SK-N-SH treated with all-trans-retinoic acid at 6 μM for 48 hours (cell line): ENCODE results near the gene SLC50A1.

Experiments used
- ATAC-seq: fragments of 200-7000 bp; cut with Tn5 transposase; 3 replicates; pipeline ENCODE4 v1.9.1; 2020; ENCODE audit warnings: mild to moderate bottlenecking, moderate library complexity
- ARNTL ChIP-seq: fragments of 450-650 bp; formaldehyde crosslinking; IDR thresholded peaks from 2 replicates; pipeline ENCODE4 v1.5.0; 2020; ENCODE audit warnings: low read depth, mild to moderate bottlenecking, moderate library complexity, borderline replicate concordance
- CSDC2 ChIP-seq: fragments of 250-450 bp; sonication (Bioruptor Pico); IDR thresholded peaks from 2 replicates; pipeline ENCODE4 v1.5.0; 2020; ENCODE audit warnings: mild to moderate bottlenecking, moderate library complexity
- CSRNP3 ChIP-seq: fragments of 250-450 bp; sonication (Bioruptor Pico); IDR thresholded peaks from 2 replicates; pipeline ENCODE4 v1.5.1; 2021; ENCODE audit warnings: mild to moderate bottlenecking, moderate library complexity
- ESRRG ChIP-seq: fragments of 250-450 bp; sonication (Bioruptor Pico); IDR thresholded peaks from 2 replicates; pipeline ENCODE4 v1.6.1; 2021; ENCODE audit warnings: mild to moderate bottlenecking
- ISL1 ChIP-seq: fragments of 250-450 bp; sonication (Bioruptor Pico); IDR thresholded peaks from 2 replicates; pipeline ENCODE4 v2.1.2; 2022; ENCODE audit warnings: mild to moderate bottlenecking, moderate library complexity
- OSR1 ChIP-seq: fragments of 250-450 bp; sonication (Bioruptor Pico); IDR thresholded peaks from 2 replicates; pipeline ENCODE4 v1.8.0; 2022; ENCODE audit warnings: moderate library complexity, mild to moderate bottlenecking, inconsistent platforms
- RARB ChIP-seq: fragments of 250-450 bp; sonication (Bioruptor Pico); IDR thresholded peaks from 2 replicates; pipeline ENCODE4 v1.8.0; 2021; ENCODE audit warnings: mild to moderate bottlenecking, moderate library complexity
- SNAI2 ChIP-seq: fragments of 250-450 bp; sonication (Bioruptor Pico); IDR thresholded peaks from 2 replicates; pipeline ENCODE4 v1.5.0; 2020; ENCODE audit warnings: mild to moderate bottlenecking, moderate library complexity
- TCF4 ChIP-seq: fragments of 250-450 bp; sonication (Bioruptor Pico); IDR thresholded peaks from 2 replicates; pipeline ENCODE4 v1.8.0; 2021; ENCODE audit warnings: mild to moderate bottlenecking, moderate library complexity, borderline replicate concordance
- TOX ChIP-seq: fragments of 250-450 bp; sonication (Bioruptor Pico); IDR thresholded peaks from 2 replicates; pipeline ENCODE4 v1.8.0; 2021; ENCODE audit warnings: mild to moderate bottlenecking, moderate library complexity, borderline replicate concordance
- ZC3H10 ChIP-seq: fragments of 250-450 bp; sonication (Bioruptor Pico); IDR thresholded peaks from 2 replicates; pipeline ENCODE4 v1.5.1; 2021; ENCODE audit warnings: mild to moderate bottlenecking, moderate library complexity
- ZFP30 ChIP-seq: fragments of 450-650 bp; formaldehyde crosslinking; IDR thresholded peaks from 2 replicates; pipeline ENCODE4 v1.5.0; 2022; ENCODE audit warnings: mild to moderate bottlenecking, moderate library complexity
- ZNF565 ChIP-seq: fragments of 450-650 bp; formaldehyde crosslinking; conservative IDR thresholded peaks from 2 replicates; pipeline ENCODE4 v1.5.0; 2020; ENCODE audit warnings: low read depth, mild to moderate bottlenecking, moderate library complexity
- TF ChIP-seq, protein P1 (sequence below): fragments of 250-450 bp; sonication (Bioruptor Pico); IDR thresholded peaks from 2 replicates; pipeline ENCODE4 v1.5.0; 2020; ENCODE audit warnings: mild to moderate bottlenecking, moderate library complexity
- TF ChIP-seq, protein P2 (sequence below): fragments of 250-450 bp; sonication (Bioruptor Pico); IDR thresholded peaks from 2 replicates; pipeline ENCODE4 v1.5.1; 2020; ENCODE audit warnings: low read depth, mild to moderate bottlenecking, moderate library complexity
- TF ChIP-seq, protein P3 (sequence below): fragments of 250-450 bp; sonication (Bioruptor Pico); IDR thresholded peaks from 2 replicates; pipeline ENCODE4 v1.8.0; 2021; ENCODE audit warnings: low read depth, mild to moderate bottlenecking, moderate library complexity, borderline replicate concordance

SLC50A1 gene

GRCh38 chr1:155182052-155182550 lies 46.4 kb downstream of the SLC50A1 start (continued):
- TF ChIP-seq, protein P1, sequence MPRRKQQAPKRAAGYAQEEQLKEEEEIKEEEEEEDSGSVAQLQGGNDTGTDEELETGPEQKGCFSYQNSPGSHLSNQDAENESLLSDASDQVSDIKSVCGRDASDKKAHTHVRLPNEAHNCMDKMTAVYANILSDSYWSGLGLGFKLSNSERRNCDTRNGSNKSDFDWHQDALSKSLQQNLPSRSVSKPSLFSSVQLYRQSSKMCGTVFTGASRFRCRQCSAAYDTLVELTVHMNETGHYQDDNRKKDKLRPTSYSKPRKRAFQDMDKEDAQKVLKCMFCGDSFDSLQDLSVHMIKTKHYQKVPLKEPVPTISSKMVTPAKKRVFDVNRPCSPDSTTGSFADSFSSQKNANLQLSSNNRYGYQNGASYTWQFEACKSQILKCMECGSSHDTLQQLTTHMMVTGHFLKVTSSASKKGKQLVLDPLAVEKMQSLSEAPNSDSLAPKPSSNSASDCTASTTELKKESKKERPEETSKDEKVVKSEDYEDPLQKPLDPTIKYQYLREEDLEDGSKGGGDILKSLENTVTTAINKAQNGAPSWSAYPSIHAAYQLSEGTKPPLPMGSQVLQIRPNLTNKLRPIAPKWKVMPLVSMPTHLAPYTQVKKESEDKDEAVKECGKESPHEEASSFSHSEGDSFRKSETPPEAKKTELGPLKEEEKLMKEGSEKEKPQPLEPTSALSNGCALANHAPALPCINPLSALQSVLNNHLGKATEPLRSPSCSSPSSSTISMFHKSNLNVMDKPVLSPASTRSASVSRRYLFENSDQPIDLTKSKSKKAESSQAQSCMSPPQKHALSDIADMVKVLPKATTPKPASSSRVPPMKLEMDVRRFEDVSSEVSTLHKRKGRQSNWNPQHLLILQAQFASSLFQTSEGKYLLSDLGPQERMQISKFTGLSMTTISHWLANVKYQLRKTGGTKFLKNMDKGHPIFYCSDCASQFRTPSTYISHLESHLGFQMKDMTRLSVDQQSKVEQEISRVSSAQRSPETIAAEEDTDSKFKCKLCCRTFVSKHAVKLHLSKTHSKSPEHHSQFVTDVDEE (CRISPR knock-in tag), result no peak
- TF ChIP-seq CSDC2, result no peak
- no peak for TF ChIP-seq ARNTL (CRISPR knock-in tag)

DNA sequence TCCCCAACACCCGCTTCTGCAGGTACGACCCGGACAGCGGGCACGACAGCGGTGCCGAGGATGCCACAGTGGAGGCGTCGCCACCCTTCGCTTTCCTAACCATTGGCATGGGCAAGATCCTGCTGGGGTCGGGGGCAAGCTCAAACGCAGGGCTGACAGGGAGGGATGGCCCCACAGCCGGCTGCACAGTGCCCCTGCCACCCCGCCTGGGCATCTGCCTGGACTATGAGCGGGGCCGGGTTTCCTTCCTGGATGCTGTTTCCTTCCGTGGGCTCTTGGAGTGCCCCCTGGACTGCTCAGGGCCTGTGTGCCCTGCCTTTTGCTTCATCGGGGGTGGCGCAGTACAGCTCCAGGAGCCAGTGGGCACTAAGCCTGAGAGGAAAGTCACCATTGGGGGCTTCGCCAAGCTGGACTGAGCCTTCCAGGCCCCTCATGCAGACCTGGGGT lies 48.1 kb downstream of the SLC50A1 start:
- ATAC-seq, result no peak
- TF ChIP-seq ZNF565 (no peak), ISL1 (no peak)
- TF ChIP-seq, protein P1 (CRISPR knock-in tag), result no peak

GRCh38 chr1:155184351-155184811 lies 48.7 kb downstream of the SLC50A1 start:
- ATAC-seq, result no peak
- no peak for TF ChIP-seq TCF4 (CRISPR knock-in tag)
- no peak for TF ChIP-seq CSDC2
- TF ChIP-seq ZNF565, result no peak
- no peak for TF ChIP-seq TOX (CRISPR knock-in tag)
- no peak for TF ChIP-seq ESRRG (CRISPR knock-in tag)
- TF ChIP-seq, protein P2, sequence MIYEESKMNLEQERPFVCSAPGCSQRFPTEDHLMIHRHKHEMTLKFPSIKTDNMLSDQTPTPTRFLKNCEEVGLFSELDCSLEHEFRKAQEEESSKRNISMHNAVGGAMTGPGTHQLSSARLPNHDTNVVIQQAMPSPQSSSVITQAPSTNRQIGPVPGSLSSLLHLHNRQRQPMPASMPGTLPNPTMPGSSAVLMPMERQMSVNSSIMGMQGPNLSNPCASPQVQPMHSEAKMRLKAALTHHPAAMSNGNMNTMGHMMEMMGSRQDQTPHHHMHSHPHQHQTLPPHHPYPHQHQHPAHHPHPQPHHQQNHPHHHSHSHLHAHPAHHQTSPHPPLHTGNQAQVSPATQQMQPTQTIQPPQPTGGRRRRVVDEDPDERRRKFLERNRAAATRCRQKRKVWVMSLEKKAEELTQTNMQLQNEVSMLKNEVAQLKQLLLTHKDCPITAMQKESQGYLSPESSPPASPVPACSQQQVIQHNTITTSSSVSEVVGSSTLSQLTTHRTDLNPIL (CRISPR knock-in tag), result no peak
- no peak for TF ChIP-seq RARB
- no peak for TF ChIP-seq ZFP30
- TF ChIP-seq ARNTL (CRISPR knock-in tag), result no peak
- no peak for TF ChIP-seq OSR1 (CRISPR knock-in tag)
- no peak for TF ChIP-seq ZC3H10 (CRISPR knock-in tag)
- TF ChIP-seq, protein P3, sequence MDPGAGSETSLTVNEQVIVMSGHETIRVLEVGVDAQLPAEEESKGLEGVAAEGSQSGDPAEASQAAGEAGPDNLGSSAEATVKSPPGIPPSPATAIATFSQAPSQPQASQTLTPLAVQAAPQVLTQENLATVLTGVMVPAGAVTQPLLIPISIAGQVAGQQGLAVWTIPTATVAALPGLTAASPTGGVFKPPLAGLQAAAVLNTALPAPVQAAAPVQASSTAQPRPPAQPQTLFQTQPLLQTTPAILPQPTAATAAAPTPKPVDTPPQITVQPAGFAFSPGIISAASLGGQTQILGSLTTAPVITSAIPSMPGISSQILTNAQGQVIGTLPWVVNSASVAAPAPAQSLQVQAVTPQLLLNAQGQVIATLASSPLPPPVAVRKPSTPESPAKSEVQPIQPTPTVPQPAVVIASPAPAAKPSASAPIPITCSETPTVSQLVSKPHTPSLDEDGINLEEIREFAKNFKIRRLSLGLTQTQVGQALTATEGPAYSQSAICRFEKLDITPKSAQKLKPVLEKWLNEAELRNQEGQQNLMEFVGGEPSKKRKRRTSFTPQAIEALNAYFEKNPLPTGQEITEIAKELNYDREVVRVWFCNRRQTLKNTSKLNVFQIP (CRISPR knock-in tag), result no peak
- no peak for TF ChIP-seq CSRNP3 (CRISPR knock-in tag)
- no peak for TF ChIP-seq SNAI2 (CRISPR knock-in tag)
